Measurements from ENCODE around the gene SETD5.
"Not testable (repeated sequence)": the region's sequence is repeated elsewhere in the genome, so short reads cannot be mapped to it uniquely, and the experiment has no call there.

SETD5 gene

DNA sequence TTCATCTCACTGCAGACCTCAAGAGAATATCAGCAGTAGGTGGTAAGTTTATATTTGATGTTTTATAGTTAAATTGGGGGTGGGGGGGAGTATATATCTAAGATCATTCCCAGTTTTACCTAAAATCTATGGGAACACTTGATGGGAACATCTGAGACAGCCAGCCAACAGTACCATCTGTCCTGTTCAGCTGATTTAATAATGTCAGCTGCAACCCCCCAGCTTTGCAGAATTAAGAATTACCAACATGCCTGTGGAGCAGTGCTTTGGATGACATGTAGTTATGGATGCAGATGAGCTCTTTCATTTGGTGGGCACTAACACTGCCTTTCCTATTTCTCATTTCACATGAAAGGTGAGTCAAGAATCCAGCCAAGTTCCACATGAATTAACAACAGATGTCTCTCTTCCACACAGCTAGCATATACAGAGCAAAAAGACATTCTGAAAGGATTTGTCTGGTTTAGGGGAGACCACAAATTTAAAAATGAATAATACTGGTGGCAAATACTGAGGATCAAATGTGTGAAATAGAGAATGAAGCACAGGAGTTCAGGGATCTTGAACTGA, 76.2 kb downstream of the SETD5 start:
- DNase-seq: no peak

DNA sequence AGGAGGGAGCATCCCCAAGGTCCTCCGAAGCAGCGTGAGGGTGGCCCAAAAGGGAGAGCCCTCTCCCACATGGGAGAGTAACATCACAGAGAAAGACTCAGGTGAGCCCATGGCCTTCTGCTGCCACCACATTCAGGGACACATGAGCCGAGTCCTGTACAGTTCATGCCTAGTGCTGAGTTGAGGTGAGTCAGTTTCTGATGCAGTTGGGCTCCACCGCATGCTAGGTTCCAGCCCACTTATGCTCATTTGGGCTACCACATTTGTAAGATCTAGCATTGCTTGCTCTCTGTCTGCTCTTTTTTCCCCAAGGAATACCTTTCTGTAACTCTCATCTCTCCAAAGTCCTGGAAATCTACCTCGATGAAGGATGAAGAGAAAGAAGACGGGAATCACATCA, 77.1 kb downstream of the SETD5 start:
- no peak for DNase-seq

DNA sequence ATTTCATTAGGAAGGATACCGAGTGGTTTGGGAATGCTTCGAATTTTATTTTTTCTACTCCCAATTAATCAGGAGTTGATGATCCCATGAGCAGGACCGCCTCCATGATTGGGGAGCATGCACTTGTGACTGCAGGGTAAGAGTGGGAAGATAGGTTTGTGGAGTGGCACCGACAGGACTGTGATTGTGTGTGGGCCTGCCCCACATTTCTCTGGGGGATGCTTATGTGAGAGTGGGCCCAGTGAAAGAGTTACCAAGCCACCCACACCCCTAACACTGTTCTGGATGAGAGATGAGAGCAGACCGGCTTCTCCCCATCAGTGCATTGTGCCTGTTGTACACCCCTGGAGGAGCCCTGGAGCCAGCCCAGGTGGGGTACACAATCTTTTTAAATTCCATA, 79.5 kb downstream of the SETD5 start:
- no peak for DNase-seq

DNA sequence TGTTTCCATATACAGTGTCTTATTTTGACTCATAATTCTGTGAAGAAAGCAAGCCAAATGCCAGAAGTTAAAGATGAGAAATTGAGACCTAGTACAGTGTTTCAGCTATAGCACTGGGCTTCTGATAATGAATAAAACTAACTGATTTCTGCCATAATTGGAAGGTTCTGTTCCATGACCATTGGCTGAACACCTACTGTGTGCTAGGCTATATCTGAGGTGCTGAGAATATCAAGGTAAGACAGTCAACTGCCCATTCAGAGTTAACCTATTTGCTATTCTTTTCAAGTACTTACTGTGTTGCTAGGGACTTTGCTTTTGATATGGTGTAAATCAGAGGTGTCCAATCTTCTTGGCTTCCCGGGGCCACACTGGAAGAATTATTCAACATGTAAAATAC, 82.8 kb downstream of the SETD5 start:
- DNase-seq: no peak

DNA sequence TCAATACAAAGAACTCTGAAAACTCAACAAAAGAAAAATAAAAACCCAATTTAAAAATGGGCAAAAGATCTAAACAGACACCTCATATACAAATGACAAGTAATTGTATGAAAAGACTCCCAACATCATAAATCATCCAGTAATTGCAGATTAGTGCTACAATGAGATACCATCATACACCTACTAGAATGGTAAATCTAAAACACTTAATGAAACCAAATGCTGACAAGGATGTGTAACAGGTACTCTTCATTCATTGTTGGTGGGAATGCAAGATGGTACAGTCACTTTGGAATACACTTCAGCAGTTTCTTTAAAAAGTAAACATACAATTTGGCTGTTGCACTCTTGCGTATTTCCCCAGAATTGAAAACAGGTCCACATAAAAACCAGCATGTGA, 87.8 kb downstream of the SETD5 start:
- no peak for DNase-seq

DNA sequence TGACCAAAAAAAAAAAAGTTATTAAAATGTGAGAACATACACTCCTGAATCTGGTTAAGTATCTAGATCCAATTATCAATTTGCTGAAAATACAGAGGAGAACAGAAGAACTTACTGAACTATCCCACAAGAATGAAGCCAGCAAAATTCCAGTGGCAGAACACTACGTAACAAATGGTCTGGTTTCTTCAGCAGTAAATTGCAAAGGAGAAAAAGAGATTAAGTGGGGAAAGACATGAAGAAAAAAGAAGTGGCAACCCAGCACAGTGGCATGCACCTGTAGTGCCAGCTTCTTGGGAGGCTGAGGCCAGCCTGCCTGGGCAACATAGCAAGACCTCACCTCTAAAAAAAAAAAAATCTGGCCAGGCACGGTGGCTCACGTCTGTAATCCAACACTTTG, 94.1 kb downstream of the SETD5 start:
- DNase-seq: no peak

DNA sequence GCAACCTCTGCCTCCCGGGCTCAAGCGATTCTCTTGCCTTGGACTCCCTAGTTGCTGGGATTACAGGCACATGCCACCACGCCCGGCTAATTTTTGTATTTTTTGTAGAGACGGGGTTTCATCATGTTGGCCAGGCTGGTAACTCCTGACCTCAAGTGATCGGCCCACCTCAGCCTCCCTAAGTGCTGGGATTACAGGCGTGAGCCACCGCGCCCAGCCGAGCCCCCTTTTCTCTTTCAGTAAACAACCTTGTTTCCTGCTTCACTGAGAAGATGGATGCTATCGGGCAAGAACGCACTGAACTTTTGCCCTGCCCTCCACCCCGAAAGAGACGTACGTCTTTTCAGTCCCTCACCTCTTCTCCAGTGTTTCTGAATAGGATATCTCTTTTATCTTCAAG, 96.6 kb downstream of the SETD5 start:
- not testable (repeated sequence) for DNase-seq

DNA sequence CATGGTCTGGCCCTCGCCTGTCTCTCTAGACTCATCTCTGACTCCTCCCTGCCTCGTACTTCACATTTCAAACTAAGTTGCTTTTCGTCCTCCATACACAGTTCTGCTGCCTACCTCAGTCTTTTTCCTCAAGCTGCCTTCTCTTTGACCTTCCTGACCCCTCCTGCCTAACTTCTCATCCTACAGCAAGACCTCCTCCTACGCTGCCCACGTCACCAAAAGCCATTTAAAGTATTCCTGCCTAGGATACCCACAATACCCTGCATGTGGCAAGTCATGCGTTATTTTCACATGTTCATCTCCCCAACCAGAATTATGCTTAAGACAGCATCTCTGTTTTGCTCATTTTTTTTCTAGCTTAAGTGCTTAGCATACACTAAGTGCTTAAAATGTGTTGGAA, 99.5 kb downstream of the SETD5 start:
- no peak for DNase-seq

DNA sequence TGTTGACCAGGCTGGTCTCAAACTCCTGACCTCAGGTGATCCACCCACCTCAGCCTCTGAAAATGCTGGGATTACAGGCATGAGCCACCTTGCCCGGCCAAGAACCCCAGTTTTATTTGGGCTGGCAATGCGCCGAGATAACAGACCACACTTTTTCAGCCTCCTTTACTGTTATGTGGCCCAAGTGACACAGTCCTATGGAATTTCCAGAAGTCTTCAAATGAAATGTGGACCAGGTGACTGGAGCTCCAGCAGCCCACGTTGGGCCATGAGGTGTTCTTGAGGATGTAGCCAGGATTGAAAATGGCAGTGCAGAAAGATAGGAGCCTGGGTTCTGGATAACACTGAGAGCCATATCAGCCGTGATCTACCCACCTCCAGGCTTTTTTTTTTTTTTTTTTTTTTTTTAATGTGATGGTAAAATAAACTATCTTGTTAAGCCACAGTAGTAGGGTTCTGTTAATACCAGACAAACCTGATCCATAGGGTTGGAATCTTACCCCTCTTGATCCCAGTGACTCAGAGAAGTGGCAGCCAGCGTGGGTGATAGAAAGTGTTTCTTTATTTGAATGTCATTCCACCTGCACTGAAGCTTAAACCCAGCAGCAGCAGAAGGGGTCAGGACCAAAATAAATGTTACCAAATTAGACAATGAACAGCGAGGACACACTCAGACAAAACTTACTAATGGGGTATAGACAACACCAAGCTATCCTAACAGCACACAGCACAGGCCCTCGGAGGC, 100.6 kb downstream of the SETD5 start:
- no peak for DNase-seq

DNA sequence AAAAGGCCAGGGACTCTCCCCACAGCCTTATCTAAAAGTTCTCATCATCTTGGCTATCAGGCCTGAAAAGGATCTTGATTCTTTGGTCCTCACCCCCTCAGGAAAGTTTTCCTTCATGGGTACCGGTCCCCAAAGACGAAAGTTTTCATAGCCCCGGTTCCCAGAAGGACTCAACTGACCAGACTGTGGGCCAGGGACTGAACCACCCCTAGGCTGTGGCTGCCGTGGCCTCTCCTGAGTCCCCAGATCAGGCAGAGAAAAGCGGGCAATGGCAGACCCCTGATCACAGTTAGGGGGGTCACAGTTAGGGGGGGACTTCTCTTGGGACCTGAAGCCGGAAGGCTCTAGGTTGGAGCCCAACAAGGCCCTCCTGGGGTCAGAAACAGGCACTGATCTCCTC, 101.4 kb downstream of the SETD5 start:
- no peak for DNase-seq

DNA sequence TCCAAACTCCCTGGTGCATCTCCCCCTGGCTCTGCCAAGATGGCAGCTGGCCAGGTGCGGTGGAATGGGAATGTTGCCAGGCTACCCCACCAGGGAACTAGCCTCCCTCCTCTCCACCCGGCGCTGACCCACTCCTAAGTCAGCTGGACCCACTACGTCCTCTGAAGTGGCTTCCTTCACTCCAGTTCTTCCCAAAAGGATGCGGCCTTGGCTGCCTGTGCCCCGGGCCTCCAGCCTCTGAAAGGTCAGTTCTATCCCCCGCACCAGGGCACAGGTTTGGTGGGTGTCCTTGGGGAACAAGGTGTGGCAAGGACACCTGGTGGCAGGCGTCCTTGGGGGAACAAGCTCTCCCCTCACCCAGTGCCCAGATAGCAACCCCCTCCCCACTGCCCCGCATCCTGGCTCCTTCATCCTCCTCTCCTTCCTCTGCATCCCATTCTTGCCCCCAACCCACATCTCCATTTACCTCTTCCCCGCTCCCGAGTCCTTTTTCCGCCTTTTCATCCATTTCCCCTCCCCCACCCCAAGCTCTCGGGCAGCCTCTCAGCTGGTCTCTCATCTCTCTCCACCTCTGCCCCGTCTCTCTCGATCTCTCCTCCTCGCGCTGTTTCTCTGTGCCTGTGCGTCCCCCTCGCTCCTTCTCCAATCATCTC, 102.2 kb downstream of the SETD5 start:
- DNase-seq: no peak

DNA sequence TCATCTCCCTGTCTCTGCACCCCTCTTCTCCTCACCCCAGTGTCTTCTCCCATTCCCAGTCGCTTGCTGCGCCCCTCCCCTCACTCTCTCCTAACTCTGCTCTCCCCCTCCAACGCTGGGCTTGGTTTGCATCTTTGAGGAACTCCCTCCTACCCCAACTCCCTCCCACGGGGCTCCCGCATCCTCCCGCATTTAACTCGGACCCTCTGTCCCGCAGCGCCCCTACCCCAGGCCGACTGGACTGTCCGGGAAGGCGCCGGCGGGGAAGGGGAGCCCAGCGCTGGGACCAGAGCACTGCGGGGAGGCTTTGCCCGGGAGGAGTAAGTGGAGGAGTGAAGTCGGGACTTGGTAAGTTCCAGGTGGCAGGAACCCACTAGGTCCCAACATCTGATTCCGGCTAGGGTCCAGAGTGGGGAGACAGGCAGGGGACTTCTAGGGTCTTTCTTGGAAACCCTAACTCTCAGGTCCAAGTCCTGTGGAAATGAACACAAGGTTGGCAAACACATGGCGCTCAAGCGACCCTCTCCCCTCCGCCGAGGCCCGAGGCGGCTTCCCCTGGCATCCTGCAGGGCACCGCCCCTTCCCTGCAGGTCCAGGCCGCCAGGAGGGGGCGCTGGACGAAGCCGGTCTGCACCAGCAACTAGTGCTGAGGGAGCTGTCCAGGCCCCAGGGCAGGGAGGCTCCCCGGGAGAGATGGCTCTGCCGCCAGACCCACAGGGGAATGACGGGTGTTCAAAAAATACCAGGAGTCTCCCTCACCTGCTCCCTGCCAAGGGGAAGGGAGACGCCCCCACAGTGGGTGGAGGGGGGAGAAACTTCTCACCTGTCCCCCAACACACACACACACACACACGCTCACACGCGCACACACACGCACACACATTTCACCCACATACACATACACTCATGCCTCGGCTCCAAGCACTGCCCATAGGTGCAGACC, 103.0 kb downstream of the SETD5 start:
- peak; percentile 61 for DNase-seq

DNA sequence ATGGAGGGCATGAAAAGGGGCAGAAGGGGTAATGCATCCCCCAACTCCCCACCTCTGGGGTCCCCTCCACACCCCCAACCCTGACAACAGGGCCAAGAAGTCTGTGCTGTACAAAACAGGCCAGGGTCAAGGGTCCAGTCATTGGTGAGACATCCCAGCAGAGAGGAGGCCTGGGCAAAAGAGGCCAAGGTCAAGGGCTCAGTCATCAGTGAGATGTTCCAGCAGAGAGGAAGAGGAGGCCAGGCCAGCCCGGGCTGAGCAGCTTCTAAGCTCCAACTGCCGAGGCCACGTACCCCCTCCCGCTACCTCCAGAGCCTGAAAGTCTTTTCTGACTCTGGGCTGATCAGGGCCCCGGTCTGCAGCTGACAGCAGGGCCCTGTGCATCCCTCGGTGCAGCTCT, 103.8 kb downstream of the SETD5 start:
- no peak for DNase-seq

DNA sequence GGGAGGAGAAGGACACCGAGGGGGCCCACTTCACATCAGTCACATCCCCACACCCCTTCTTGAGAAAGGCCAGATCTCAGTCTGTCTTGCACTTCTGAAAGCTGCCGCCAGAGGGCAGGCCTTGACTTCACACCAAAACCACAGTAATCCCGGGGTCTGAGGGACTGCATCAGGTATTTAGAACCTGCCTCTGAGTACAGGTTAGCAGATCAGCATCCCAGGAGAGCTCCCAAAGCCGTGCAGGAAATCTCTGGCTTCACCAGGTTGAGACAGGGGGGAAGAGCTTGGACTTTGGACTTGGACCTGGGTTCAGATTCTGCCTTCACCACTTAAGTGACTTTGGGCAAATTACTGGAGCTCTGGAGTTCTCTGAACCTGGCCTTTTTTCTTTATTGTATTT, 105.9 kb downstream of the SETD5 start:
- DNase-seq: peak; percentile 55

DNA sequence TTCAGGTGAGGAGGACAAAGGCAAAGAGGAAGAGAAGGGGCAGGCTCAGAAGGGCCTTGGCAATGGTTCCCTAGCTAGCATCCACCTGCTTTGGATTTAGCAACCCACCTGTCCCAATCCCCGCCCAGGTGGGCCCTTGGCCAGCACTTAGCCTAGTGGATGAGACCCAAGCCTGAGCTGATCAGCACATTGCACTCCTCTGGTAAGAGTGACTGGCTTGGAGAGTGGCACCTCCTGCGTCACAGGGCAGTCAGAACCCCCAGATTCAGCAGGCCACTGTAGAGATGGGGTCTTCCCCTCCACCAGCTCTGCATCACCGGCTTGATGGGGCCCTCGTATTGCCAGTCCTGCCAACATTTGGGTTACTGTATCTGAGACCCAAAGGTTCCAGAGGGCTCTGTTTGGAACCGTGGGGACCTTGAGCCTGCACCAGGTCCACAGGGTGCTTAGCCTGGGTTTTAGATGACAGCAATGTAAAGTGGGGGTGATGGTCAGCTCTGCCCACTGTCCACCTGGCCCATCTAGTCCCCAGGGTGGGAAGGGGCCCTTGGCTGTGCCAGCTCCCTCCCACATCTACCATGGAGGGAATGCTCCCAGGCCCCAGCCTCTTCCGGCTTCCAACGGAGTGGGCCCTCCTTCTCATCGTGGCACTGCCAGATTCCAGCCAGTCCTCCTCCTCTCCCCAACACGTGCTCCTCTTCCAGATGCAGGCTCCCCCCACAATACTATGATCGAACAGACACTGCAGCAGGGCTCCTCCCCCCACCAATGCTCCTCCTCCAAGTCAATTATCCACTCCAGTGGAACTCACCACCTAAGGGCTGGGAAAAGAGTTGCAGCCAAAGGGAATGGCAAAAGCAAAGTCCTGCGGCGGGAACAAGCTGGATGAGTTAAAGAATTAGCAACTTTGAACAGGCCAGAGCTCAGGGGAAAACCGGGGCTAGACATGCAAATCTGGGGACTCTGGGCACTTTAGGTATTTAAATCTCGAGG, 110.5 kb downstream of the SETD5 start:
- DNase-seq: no peak

DNA sequence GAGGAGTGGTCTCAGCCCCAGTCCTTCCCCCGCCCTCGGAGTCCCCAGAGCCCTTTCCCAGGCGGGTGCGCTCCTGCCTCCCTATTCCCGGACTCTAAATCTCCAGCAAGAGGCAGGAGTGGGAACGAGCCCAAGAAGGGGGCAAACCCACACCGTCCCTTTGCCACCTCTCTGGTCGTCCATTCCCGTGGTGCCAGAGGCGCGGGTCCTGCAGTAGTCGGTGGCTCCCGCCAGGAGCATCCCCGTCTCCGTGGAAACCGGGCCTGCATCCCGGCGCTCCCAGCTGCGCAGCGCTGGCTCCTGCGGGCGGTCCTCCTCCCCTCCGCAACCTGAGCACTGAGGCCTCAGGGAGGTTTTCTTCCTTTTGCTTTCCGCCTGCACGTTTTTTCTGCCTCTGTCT, 111.4 kb downstream of the SETD5 start:
- no peak for DNase-seq

DNA sequence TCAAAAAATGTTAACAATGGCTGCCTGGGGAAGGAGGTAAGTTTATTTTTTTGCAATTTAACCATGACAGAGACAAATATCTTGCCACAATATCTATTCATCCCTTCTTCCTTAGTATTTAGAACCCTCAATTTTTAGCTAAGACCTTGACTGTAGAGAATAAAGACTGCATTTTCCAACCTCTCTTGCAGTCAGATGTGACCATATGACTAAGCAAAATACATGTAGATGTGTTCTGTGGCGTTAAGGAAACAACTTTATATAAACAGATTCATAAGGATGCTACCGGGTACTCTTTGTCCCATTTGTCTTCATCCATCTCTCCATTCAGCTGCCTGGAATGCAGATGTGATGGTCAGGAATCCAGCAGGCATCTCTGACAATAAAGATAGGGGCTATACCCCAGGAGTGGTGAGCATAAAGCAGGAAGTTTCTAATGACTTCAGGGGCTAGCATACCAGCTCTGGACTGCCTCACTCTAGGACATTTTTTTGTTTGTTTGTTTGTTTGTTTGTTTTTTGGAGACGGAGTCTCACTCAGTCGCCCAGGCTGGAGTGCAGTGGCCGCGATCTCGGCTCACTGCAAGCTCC, 115.1 kb downstream of the SETD5 start:
- DNase-seq: no peak

DNA sequence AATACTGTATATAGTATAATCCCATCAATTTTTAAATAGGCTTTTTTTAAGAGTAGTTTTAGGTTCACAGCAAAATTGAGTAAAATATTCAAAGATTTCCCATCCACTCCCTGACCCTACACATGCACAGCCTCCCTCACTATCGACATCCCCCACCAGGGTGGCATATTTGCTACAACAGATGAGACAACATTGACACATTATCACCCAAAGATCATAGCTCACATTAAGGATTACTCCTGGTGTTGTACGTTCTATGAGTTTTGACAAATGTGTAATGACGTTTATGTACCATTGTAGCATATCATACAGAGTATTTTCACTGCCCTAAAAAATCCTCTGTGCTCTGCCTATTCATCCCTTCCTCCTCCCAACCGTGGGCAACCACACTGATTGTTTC, 116.9 kb downstream of the SETD5 start:
- no peak for DNase-seq

DNA sequence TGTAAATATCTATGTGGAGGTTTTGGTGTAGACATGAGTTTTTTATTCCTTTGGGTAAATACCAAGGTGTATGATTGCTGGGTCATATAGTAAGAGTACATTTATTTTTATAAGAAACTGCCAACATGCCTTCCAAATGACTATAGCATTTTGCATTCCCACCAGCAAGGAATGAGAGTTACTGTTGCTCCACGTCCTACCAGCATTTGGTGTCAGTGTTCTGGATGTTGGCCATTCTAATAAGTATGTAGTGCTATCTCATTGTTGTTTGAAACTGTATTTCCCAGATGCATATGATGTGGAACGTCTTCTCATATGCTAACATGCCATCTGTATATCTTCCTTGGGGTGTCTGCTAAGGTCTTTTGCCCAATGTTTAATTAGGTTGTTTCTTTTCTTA, 117.5 kb downstream of the SETD5 start:
- no peak for DNase-seq

DNA sequence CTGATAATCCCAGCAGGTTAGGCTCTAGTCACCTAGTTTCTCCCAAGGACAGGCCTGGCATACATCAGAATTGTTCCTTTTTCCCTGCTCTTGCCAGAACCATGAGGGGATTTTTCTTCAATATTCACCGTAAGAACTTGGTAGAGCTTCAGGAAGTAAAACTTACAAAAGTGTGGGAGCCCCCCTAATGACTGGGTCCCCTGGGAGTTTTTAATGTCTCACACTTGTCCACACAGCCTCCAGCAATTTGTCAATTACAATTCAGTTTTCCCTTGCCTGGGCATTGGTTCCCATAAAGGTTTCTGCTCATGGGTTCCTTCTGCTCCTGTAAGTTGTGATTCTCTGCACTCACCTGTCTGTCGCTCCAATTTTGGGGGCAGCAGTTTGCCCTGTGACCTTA, 127.7 kb downstream of the SETD5 start:
- no peak for DNase-seq
